NCI-H226 (cell line): ENCODE results near the gene SLC17A1.
"Not testable (repeated sequence)": the region's sequence is repeated elsewhere in the genome, so short reads cannot be mapped to it uniquely, and the experiment has no call there.

ENCODE experiments used
- DNase-seq: peaks from one replicate; pipeline ENCODE4 v3.0.0-alpha.2; 2015

Gene SLC17A1

GRCh38 chr6:25755483-25755882 lies 76.4 kb downstream of the SLC17A1 start:
- no peak for DNase-seq

DNA sequence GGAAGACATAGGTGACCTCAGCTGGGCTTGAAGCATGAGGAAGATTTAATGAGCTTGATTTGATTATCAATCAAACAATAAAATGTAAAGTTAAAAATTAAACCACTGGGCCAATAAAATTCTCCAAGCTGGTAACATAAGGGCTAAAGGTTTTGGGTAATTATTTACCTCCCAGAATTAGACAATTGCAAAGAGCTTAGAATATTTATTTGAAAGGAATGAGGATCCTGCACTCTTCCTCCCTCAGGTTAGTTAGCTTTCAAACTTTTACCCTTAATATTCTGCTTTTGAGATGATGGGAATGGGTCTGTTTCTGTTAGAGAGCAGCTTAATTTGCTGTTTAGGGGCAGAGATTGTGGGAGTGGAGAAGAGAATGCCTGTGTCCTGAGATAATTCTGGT lies 77.3 kb downstream of the SLC17A1 start, which contains the start of gene SLC17A4:
SLC17A4 (plus strand) TSS at position 208 of the 400 bp plus-strand sequence. CDS start 7,221 bp downstream, outside the sequence.
- no peak for DNase-seq

- no peak for DNase-seq
These were observed 78.8 kb downstream of the SLC17A1 start for GRCh38 chr6:25753079-25753478.

DNA sequence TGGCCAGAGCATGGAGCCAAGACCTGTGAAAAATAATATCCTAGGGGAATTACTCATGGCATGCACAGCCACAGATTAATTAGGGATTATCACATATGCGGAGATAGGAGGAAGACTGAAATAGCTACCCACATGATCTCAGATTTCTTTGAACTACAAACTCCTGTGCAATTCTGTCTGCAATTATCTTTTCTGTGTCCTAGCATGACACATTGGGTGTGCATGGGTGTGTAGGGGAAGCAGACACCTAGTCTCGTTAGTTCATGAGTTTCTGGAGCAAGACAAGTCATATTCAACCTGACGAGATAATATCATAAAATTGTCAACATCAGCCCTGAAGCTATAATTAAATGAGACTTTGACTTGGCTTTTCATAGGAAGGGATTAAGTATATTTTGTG lies 80.9 kb downstream of the SLC17A1 start:
- no peak for DNase-seq

DNA sequence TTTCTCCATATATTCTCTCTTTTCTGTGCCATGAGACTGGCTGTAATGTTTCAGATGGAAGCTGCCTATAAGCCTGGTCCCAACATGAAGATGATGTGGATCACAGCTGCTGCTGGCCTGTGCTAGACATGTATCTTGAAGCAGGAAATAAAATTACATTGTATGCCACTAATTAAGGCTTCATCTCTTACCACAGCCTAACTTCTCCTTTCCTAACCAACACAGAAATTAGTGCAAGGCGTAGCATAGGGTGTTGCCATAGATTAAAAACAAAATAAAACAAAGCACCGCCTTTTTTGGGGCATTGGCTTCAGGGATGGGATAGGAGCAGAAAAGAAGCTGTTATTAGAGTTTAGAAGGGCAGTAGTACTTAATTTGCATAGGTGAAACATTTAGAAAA lies 82.0 kb downstream of the SLC17A1 start:
- DNase-seq, result no peak

GRCh38 chr6:25748601-25749517 lies 83.0 kb downstream of the SLC17A1 start:
- DNase-seq, result not testable (repeated sequence)

DNA sequence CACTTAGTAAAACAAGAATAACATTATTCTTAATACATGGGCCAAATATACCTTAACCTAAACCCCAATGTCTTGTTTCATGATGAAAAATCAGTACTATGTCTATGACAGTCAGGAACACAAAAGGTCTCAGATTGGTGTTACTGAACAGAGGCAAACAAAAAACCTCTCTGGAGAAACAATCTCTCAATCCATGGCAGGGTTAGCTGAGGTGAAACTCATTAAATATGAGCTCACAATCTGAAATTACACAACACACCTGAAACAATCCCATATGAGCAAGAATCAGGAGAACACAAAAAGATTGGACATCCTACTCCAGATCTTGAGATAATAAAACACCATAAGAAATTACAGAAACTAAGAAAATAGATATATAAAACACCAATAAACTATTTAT lies 83.8 kb downstream of the SLC17A1 start:
- no peak for DNase-seq

DNA sequence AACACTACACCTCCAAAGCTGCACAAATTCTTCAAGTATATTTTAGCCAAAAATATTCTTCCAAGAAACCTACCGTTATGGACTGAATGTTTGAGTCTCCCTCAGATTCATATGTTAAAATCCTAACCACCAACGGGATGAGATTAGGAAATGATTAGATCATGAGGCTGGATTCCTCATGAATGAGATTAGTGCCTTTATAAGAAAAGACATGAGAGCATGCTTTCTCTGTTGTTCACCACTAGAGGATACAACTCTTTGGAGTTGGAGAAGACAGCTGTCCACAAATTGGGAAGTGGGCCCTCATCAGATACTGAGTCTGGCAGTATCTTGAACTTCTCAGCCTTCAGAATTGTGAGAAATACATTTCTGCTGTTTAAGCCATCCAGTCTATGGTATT lies 84.4 kb downstream of the SLC17A1 start:
- DNase-seq, result no peak

GRCh38 chr6:25746968-25747367 lies 84.9 kb downstream of the SLC17A1 start:
- no peak for DNase-seq

DNA sequence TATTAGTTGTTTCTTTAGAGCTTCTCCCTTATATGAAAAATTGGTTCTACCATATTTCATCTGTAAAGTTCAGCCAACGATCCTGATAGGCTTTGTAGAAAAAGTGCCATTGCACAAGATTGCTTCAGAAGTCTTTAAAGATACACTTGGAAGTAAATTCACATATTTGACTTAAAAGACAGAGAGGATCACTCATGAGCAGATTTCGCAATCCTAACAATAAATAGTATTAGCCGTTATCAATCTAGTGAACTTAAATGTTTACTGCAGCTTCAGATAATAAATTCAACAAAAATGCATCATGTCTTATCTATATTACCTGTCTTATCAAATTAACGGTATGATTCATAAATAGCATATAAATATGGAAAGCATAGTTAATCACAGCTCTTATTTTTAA lies 86.0 kb downstream of the SLC17A1 start:
- DNase-seq, result no peak

DNA sequence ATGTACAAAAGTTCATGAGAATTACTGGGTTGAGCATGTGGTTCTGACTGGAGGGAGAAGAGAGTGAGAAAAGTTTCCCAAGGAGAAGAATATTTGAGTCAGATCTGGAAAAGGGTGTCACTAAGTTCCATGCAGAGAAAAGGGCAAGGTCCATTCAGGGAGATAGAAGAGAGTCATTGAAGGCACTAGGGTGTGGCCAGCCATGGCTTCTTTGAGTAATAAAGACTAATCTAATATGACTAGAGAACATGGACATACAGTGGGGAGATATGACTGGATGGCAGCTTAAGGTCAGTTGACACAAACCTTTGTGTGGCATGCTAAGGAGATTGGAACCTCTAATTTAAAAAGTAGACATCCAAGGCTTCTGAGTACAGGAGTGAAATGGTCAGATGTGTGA lies 88.0 kb downstream of the SLC17A1 start:
- no peak for DNase-seq

- DNase-seq, result no peak
These were observed 96.6 kb downstream of the SLC17A1 start for GRCh38 chr6:25735261-25735660.
